HG03460 (cell line): Measurements from ENCODE around the gene SMYD3.

Experiments
- ATAC-seq: cut with Tn5 transposase; IDR thresholded peaks from one replicate; pipeline ENCODE4 v1.9.1; 2021; ENCODE audit not compliant: unreplicated experiment

SMYD3 gene

DNA sequence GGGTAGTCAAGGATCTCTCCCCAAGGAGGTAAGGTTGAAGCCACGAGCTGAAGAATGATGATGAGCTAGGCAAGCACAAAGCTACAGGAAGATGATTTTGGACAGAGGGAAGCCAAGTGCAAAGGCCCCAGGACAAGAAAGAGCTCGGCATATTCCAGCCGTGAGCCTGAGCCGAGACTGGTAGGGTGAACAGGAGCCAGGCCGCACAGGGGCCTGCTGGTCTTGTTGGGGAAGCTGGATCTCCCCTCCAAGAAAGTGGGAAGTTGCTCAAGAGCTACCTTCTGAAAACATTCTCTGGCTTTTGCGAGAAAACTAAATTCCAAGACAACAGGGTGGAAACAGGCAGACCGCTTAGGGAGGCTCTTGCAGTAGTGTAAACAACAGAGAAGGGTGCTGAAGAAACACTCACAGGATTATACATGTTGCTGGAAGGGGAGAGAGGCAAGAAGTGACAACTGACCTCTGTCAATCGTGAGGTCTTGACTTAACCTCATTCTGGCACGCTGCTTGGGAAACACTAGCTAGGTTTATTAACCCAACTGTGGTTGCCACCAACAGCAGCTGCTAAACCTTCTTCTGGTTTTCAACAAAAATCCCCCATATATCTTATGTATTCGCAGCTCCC lies 625.2 kb downstream of the SMYD3 start:
- no peak for ATAC-seq

DNA sequence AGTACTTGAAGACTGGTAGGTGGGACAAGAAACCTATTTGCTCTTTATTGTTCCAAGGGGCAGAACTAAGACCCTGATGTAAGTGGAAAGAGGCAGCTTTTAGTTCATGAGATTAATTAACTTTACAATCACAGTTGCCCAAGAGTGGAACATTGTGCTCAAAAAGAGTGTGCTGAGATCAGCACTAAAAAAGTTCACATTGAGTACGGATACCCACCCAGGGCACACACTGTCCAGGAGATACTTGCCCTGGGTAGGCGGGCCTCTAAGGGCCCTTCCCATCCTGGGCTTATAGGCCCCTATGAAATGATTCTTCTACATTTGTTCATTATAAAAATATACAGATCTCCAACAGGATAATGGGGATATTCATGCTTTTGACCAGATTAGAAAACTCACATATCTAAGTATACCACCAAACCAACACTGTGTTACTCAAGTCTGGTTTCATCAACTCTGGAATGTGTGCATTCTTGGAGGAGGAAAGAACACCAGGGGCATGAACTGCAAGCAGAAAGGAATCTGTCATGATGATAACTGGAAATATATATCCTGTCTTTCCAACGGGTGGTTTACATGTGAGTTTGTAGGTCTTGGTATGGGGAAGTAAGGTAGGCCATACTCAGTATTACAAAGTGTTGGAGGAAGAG lies 626.2 kb downstream of the SMYD3 start:
- ATAC-seq = no peak

DNA sequence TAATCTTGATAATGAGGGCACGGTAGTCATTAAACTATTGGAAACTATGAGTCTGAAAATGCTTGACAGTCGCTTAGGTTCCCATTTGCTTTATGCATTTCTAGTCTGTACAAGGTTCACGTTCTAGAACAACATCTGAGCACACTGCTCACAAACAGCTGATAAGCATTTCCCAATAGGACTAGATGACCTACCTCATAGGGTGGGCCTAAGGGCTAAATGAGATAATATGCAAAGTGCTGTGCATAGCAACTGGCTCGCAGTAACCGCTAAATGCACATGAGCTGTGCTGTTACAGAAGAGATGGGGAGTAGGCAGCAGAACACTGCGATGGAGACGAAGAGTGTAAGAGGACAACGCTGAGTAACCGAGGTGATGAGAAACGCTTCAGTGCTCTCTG lies 628.0 kb downstream of the SMYD3 start:
- ATAC-seq = no peak

GRCh38 chr1:245878585-245878984 lies 628.5 kb downstream of the SMYD3 start:
- ATAC-seq = no peak

- no peak for ATAC-seq
These were observed 629.1 kb downstream of the SMYD3 start for GRCh38 chr1:245877976-245878375.

DNA sequence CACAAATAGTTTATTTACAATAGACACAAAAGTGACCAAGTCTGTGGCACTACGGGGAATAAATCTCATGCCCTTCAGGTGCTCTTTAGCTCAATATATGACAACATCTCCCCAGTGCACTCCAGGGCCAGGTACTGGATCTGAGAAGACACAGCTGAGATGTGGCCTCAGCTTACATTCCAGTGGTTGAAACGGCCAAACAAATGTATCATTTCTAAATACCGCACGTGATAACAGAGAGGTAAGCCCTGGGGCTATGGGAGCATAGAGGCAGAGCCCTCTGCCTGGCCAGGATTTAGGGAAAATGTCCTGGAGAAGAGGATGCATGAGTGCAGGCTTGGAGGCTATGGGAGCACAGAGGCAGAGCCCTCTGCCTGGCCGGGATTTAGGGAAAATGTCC lies 630.5 kb downstream of the SMYD3 start:
- no peak for ATAC-seq

DNA sequence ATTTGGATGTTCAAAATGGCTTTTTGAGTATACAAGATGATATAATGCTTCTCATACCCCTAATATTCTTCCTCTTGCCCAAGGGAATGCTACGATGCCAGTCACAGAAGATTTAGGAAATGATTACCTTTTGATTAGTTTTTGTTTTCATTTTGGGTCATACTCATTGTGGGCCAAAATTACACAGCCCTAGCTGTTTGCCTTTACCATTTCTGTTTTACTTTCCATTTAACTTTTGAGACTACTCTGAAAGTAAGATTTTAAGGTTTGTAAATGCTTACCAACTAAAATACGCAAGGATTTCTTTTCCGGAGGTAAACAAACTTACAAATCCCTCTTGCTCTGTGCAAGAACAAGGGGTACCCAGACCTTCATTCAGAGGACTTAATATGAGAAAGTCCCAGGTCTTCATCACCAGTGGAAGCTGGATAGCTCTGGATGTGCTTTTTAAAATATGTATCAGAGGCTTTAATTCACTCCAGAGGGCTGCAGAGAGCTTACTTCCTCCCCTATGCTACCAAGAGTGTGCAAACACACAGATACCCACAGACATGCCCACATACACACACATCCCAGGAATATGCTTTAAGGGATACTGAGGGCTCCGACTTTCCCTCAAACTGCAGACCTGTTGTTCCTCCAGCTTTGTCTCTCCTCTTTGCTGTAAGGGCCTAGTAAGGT lies 631.4 kb downstream of the SMYD3 start:
- ATAC-seq = peak; percentile 50

DNA sequence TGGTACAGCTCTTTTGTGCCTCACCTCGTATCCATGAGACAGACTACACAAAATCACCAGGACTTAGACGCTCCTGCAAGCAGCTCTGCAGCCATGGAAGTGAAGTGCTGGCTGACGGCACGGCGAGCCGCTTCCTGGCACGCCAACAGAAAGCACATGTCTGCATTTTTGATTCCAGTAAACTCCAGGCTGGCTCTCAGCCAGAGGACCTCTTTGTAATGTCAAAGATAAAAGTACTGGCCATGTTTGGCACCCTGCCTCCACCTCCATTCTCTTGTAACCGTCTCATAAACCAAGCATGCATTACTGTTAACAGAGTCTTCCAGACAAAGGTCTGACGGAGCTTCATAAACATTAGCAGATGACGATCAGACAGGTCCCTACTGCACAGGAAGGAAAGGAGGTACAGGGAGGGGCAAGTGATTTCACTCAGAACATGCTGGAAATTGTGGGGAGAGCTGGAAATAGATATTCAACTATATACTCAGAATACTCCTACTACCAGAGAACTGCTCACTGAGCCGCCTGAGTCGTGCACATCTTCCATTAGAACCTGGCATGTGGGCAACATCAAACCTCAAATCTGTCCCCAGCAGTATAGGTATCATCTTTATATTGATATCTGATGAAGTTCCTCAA lies 632.0 kb downstream of the SMYD3 start:
- no peak for ATAC-seq

DNA sequence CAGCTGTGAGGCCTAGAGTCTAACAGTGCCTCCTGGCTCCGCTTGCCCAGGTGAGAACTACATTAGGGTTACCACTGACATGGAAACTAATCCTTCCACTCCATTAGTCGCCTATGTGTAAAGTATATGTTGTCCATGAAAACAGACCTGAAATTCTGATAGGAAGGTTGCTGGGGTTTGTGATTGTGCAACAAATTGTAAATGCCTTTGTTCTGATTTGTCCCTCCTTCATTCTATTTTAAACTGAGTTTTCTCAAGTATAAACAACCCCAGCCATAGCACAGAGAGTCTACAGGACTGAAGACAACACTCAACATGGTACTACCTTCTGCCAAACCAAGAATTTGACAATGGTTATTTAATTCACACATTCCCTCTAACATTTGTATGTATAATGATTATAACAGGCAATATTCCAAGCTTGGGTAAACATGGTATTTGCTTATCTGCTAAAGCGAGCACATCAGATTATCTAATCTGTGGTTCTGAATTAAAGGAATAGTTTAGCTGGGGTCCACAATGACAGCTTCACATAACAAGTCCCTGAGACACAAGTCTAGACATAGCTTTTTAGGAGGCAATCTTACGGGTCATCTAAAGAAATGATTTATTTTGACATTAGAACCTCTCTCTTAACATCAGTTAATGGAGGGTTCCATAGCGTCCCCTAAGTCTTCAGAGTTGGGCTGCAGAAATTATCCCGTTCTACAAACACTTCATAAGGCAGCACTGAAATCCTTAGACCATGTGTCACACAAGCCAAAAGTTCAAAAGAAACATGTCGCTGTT lies 633.0 kb downstream of the SMYD3 start:
- no peak for ATAC-seq

DNA sequence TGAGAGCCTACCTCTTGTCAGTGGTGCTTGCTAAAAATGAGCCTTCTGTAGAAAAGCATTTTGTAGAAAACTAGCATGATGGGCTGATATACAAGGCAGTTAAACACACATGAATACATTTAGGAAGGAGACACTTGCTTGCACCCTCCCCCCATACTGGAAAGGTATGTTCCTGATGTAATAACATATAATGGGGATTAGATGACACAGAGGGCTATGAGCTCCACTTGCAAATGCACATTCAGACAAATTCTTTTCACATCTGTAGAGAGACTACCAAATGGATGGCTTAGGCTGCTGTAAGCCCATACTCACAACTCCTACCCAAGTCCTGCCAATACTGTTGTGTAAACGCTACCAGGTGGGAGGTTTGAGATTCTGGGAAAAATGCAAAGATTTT lies 634.0 kb downstream of the SMYD3 start:
- ATAC-seq = no peak

GRCh38 chr1:245872475-245872874 lies 634.6 kb downstream of the SMYD3 start:
- ATAC-seq = no peak

GRCh38 chr1:245871915-245872314 lies 635.2 kb downstream of the SMYD3 start:
- ATAC-seq = no peak

- ATAC-seq = no peak
These were observed 635.9 kb downstream of the SMYD3 start for GRCh38 chr1:245871191-245871590.

GRCh38 chr1:245870698-245871097 lies 636.4 kb downstream of the SMYD3 start:
- no peak for ATAC-seq

- ATAC-seq = no peak
These were observed 637.2 kb downstream of the SMYD3 start for GRCh38 chr1:245869847-245870246.

DNA sequence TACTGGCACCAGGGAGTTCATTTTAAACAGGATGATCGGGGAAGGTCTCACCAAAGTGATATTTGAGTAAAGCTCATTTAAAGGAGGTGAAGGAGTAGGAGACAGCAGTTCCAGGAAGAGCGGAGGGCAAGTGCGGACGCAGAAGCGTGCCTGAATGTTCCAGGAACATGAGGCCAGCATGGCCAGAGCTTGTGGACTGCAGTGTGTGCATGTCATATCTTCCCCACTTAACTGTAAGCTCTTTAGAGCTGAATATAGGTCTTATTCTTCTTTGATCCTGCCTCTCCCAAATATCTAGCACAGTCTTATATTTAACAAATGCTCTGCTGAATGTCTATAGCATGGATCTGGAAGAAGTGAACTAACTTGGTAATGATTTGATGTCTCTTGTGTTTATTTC lies 639.3 kb downstream of the SMYD3 start:
- no peak for ATAC-seq

DNA sequence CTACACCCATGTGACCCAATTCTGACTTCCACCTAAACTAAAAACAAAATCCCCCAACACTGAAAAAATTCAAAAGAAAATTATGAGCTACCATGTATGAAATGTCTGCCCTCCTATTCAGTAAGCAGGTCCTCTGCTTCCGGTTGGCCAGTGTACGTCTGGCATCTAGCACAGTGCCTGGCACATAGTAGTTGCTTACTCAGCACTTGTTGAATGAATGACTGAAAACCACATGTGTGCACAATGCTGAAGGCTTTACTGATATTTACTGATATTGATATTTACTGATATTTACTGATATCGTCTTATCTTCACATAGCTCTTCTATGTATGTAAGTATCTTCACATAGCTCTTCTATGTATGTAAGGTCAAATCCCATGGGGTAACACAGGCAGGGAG lies 642.2 kb downstream of the SMYD3 start:
- ATAC-seq = no peak

- no peak for ATAC-seq
These were observed 643.4 kb downstream of the SMYD3 start for GRCh38 chr1:245863566-245864184.

DNA sequence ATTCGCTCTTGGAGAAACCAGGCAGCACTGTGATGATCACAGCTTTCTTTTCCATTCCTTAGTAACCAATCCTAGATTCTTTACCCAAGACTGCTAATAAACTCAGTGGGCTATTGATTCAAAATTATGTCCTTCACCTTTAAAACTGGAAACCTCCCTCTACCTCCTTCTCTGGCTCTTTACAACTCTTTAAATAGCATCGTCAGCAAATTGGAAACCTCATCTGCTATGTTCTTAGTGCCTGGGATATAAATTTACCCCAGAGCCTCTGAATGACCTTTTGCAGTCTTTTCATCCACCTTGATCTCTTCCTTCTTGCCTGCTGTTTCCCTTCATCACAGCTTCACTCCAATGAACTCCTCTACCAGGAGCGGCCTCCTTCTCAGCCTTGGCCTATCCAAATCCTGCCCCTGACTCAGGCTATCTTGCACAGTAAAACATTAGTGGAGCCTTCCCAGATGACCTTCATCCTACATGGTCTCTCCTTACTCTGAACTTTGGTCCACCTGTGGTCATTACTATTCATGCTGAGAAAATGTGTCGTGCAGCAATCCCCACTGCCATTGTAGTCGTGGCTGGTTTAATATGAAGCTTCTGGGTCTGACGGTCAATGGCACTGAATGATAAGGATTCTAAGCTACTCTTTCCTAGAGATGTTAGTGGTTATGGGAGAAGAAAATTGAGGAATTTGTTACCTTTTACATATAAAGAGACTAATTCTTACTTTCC lies 644.1 kb downstream of the SMYD3 start:
- ATAC-seq = no peak
